Effector CD4-positive, alpha-beta T cell (primary cell): ENCODE results near the gene C14orf93.
"Not testable (repeated sequence)": the region's sequence is repeated elsewhere in the genome, so short reads cannot be mapped to it uniquely, and the experiment has no call there.

Source experiments
- DNase-seq: peaks from one replicate; pipeline ENCODE4 v3.0.0-alpha.2; 2020

Gene C14orf93

GRCh38 chr14:22972313-22972930 lies 37.5 kb downstream of the C14orf93 start:
- DNase-seq, result no peak

GRCh38 chr14:22971152-22971551 lies 38.8 kb downstream of the C14orf93 start:
- DNase-seq, result no peak

DNA sequence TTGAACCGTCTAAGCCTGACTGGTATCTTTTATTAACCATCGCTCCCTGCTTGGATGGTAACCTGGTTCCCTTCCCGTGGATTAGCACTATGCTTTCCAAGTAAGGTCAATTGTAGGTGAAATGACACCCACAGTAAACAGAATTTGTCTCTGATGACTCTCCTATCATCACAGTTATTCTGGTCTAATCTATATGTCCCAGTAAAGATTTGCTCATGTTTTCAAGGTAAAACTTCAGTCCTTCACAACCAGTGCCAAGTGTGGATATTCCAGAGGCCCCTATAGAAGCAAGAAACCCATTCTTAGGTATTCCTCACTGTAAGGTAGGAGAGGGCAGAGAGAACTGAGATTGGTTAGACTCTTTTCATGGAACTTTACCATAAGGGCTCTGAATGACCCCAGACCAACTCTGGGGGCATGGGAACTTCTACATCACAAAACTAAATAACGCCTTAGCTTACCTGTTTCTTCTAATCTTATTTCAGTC lies 43.1 kb downstream of the C14orf93 start:
- no peak for DNase-seq

DNA sequence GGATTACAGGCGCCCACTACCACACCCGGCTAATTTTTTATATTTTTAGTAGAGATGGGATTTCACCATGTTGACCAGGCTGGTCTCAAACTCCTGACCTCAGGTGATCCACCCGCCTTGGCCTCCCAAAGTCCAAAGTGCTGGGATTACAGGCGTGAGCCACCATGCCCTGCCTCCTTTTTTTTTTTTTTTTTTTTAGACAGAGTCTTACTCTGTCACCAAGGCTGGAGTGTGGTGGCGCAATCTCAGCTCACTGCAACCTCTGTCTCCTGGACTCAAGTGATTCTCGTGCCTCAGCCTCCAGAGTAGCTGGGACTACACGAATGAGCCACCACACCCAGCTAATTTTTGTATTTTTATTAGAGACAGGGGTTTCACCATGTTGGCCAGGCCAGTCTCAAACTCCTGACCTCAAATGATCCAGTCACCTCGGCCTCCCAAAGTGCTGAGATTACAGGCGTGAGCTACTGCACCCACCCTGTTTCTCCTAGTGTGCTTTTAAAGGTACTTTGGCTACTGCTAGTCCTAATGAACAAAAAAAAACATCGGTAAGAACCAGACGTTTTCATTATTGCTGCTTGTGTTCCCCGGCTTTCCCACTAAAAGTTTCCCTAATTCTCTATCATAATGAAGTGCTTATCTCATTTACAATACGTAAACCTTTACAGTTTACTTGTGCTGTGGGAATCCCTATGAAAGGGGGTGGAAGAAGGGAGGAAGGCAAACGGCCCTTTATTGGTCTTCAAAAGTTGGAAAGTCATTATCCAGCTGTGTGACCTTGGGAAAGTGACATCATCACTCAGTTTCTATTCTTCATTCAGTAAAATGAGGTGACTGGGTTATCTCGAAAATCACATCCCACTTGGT lies 43.8 kb downstream of the C14orf93 start:
- DNase-seq, result not testable (repeated sequence)

- DNase-seq, result no peak
Observed at GRCh38 chr14:22962061-22962676, 47.8 kb downstream of the C14orf93 start.

DNA sequence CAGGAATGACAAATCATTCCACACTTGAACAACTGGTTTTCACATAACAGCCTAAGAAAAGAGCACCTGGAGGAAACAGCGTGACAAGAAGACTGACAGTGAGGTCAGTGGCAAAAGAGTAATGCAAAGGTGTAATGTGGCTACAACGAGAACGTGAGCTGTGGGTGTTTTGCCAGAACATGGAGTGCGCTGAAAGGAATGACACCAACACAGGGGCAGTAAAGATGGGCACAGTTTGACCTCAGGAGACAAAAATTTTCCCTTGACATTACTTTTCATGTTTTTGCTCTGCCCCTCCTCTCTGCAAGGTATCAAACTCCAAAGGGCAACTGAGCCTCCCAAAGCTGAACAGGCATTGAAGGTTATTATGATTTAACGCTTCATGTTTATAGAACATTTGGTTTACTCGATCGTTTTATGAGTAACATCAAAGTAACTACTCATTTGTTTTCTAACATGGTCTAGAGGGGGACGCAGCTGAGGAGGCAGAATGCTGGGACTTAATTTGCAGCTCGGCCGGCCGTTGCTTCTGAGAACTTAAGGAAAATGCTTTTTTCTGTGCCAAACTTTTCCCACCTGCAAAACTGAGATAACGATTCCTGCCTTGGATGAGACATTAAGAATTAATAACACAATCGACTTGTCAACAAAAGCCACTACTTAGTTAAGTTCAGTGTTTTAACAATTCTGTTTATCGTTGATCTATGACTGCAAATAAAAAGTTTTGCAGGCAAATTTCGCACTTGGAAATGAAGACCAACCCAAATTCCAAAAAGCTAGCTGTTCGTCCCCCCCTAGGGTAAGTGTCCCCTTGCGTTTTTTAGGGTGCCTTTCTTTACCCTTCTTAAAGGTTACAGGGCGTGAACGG lies 54.0 kb downstream of the C14orf93 start:
- no peak for DNase-seq

DNA sequence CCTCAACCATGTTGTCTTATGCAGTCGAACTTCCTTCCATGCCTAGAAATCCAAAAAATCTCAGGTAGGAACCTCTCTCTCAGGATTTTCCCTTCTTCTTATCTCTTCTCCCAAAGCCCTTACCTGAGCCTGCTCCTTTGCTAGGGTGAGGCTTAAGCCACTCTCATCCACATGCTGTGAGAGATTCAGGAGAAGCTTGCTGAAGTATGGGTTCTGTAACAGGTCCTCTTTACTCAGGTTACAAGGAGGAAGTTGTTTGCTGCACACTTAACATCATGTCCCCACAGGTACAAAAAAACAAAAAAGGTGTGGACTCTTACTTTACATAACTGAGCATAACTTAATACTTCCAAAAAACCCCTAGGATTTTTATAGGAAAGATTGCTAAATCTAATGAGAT lies 57.5 kb downstream of the C14orf93 start:
- no peak for DNase-seq

GRCh38 chr14:22951795-22952194 lies 58.1 kb downstream of the C14orf93 start:
- DNase-seq, result not testable (repeated sequence)

- DNase-seq, result no peak
Observed at GRCh38 chr14:22945642-22946041, 64.3 kb downstream of the C14orf93 start.

DNA sequence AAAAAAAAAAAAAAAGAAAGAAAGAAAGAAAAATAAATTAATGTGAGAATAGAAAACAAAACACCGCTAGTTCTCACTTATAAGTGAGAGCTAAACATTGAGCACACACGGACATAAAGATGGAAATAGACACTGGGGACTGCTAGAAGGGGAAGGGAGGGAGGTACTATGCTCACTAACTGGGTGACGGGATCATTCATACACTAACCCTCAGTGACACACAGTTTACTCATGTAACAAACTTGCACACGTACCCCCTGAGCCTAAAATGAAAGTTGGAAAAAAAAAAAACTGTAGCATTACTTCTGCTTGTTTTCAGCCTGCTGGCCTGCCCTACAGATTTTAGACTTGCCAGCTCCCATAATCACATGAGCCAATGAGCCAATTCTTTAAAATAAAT lies 70.3 kb downstream of the C14orf93 start:
- no peak for DNase-seq
